GM18499 (cell line): ENCODE results near the gene SMG5.
"Not testable (repeated sequence)": the region's sequence is repeated elsewhere in the genome, so short reads cannot be mapped to it uniquely, and the experiment has no call there.

Experiments used
- ATAC-seq: cut with Tn5 transposase; IDR thresholded peaks from one replicate; pipeline ENCODE4 v1.9.1; 2021; ENCODE audit warnings: moderate number of reproducible peaks; ENCODE audit not compliant: insufficient read depth, unreplicated experiment

SMG5 gene

GRCh38 chr1:156220226-156220625 lies 62.4 kb downstream of the SMG5 start:
- ATAC-seq = no peak

- ATAC-seq = no peak
Measured at GRCh38 chr1:156217871-156218270, 64.8 kb downstream of the SMG5 start.

DNA sequence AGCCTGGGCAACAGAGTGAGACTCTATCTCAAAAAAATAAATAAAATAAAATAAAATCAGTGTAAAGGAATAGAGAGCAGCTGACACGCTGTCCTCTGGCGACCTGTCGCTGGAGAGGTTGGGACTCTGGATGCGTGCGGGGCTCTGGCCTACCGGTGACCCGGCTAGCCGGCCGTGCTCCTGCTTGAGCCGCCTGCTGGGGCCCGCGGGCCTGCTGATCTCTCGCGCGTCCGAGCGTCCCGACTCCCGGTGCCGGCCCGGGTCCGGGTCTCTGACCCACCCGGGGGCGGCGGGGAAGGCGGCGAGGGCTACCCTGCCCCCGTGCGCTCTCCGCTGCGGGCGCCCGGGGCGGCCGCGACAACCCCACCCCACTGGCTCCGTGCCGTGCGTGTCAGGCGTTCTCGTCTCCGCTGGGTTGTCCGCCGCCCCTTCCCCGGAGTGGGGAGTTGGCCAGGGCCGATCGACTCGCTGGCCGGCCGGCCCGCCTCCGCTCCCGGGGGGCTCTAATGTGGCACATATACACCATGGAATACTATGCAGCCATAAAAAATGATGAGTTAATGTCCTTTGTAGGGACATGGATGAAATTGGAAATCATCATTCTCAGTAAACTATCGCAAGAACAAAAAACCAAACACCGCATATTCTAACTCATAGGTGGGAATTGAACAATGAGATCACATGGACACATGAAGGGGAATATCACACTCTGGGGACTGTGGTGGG lies 66.1 kb downstream of the SMG5 start:
- ATAC-seq = not testable (repeated sequence)

- no peak for ATAC-seq
Measured at GRCh38 chr1:156214024-156214748, 68.4 kb downstream of the SMG5 start.

- no peak for ATAC-seq
Measured at GRCh38 chr1:156213644-156213966, 69.0 kb downstream of the SMG5 start.

DNA sequence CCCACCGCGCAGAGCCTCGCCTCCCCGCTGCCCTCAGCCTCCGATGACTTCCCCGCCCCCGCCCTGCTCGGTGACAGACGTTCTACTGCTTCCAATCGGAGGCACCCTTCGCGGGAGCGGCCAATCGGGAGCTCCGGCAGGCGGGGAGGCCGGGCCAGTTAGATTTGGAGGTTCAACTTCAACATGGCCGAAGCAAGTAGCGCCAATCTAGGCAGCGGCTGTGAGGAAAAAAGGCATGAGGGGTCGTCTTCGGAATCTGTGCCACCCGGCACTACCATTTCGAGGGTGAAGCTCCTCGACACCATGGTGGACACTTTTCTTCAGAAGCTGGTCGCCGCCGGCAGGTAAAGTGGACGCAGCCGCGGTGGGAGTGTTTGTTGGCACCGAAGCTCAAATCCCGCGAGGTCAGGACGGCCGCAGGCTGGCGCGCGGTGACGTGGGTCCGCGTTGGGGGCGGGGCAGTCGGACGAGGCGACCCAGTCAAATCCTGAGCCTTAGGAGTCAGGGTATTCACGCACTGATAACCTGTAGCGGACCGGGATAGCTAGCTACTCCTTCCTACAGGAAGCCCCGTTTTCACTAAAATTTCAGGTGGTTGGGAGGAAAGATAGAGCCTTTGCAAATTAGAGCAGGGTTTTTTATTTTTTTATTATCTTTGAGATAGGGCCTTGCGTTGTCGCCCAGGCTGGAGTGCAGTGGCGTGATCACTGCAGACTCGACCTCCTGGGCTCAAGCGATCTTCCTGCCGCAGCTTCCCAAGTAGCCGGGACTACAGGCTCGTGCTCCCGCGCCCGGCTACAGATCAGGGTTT lies 69.6 kb downstream of the SMG5 start, which contains the start of gene PMF1:
Gene PMF1, plus strand, starts transcription at position 175 of the 811 bp plus-strand sequence. Its CDS starts 9 bp downstream, at position 184.
- ATAC-seq = peak; percentile 49

GRCh38 chr1:156212130-156212529 lies 70.5 kb downstream of the SMG5 start:
- no peak for ATAC-seq

- ATAC-seq = no peak
Measured at GRCh38 chr1:156211243-156211642, 71.4 kb downstream of the SMG5 start.

GRCh38 chr1:156204686-156205085 lies 77.9 kb downstream of the SMG5 start:
- no peak for ATAC-seq

GRCh38 chr1:156203331-156203730 lies 79.3 kb downstream of the SMG5 start:
- ATAC-seq = no peak

GRCh38 chr1:156200044-156200443 lies 82.6 kb downstream of the SMG5 start:
- ATAC-seq = no peak
